SIG-M5 treated with dmso at 0.1 percent for 504 hours (cell line): ENCODE results near the gene TAS1R3.

Experiments used
- DNase-seq: peaks from one replicate; lab custom pipeline; 2025; ENCODE audit not compliant: unreplicated experiment; lab: John Stamatoyannopoulos, UW

The TAS1R3 gene

DNA sequence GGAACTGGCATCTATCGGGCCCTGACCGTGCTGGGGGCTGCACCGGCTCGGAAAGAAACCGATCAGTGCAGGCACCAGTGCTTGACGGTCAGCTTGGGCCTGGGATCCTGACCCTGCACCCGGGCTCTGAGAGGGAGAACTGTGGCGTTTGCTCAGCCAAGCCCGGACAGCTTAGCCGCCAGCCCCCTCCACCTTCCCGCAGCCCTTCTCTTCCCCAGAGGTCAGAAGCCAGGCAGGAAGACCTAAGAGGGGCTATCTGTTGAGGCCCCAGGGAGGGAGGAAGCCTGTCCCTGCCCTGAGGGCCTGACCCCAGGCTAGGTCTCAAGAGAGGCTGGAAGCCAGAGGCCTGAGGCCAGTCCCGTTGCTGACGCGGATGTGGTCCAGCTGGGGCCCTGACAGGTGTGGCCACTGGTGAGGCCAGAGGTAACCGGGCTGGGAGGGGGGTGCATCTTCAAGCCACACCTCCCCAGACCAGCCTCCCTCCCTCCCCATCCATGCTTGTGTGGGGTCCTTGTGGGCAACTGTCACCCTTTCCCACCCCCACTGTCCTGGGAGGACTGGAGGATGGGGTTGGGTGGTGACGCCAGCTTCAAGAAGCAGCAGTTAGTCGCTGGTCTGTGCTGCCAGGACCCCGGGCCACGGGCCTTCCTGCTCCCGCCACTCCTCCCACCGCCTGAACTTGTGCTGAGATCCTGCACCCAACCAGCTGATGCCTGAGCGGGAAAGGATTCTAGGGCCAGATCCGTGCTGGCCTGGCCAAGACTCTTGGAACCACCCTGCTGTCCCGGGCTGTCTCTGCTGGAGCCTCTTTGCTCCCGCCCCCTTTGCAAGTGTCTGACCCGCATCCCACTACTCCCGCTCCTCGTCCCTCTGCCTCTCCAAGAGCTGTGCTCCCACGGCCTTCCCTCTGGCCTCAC, 20.7 kb downstream of the TAS1R3 start:
- no peak for DNase-seq

DNA sequence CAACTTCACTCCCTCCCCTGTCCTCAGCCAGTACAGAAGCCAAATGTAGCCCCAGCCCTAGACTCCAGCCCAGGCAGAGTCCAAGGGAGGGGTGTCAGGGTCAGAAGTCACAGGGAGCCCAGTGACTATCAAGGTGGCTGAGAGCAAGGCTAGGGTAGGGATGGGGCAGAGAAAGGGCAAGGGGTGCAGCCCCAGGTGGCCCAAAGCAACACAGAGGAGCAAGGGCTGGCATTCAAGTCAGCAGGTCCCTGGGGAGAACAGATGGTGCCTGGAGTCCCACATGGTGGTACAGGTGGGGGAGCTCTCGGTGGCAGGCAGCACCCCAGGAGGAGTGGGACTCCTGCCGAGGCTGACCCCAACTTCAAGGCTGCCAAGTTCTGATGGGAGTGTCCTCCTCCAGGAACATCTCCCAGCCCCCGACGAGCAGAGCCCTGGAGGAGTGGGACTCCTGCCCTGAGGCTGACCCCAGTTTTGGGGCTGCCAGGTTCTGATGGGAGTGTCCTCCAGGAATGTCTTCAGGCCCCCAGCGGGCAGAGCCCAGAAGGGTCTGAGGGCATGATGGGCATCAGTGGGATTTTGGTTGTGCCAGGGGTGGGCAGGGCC, 21.8 kb downstream of the TAS1R3 start:
- DNase-seq, result no peak

DNA sequence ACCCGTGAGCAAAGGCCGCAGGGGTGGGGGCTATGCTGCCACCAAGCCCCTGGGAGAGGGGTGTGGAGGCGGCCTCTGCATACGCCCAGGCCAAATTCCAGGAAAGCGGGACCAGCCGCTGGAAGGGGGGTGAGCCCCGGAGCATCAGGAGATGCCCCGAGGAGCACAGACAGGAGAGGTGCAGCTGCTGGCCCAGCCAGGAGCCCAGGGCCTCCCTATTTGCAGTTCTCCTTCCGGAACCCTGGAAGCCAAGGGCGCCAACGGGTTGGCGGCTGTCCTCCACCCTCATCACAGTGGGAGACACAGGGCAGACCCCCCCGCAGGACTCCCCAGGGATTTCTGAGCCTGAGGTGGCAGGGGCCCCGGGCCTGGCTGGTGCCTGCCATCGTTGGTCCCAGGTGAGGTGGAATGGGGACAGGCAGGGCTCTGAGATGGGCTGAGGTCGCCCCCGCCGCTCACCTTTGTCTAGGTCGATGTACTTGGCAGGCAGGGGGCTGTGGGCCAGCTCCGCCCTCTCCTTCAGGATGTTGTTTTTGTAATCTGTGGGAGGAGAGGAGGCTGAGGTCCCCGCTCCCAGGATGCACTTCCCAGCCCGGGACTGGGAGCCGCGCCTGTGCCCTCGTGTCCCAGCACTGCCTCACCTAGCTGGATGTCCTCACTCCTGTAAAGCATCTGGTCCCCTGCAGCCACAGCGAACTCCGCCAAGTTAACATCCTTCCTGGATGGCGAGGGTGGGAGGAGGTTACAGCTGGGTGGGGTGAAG, 22.5 kb downstream of the TAS1R3 start:
- DNase-seq, result no peak

DNA sequence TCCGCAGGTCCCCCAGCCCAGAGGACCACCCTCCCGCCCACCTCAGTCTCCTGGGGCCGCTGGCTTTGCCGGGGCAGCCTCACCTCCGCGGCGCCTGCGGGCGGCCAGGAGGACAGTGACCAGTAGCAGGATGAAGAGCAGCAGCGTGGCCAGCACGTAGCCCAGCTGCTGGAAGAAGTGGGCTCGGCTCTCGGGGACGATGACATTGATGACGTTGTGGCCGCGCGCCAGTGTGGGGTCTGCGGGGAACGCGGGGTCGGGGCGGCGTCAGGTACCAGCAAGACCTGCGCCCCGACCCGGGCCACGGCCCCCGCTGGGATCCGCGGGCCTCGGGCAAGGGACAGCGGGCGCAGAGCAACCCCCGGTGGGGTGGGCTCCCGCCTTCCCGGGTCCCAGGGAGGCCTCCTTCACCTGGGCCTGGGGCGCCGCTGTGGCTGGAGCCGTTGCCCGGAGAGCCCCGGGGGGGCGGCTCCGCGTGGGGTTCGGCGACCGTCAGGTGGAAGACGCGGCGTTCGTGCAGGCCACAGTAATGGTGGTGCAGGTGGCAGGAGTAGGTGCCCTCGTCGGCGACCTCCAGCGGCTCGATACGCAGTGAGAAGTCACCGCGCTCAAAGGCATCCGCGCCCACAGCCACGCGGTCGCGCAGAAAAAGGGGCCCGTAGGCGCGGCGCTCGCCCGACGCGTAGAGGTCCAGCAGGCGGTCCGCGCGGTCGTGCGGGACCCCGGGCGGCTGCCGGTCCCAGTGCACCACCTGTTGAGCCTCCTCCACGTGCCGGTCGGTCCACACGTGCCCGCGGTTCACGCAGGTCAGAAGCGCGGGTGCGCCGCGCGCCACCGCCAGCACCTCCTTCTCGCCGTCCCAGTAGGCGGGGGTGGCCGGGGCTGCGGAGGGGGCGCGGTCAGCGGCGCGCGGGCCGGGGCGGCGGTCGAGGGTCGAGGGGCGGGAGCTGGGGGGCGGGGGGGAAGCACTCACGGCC, 23.5 kb downstream of the TAS1R3 start:
- no peak for DNase-seq

DNA sequence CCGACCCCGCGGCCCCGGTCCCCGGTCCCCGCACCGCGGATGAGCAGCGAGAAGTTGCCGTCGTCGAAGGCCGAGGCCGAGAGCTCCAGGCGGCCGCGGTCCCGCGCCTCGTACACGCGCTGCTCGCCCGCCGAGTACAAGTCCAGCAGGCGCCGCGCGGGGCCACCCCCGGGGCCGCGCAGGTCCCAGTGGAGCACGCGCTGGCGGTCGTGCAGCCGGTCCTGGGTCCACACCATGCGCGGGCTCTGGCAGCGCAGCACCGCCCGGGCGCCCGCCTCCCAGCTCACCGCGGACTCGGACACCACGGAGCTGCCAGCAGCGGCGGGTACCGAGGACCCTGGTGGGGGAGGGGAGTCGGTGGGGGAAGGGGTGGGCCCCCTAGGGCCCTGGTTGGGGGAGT, 24.3 kb downstream of the TAS1R3 start:
- no peak for DNase-seq

DNA sequence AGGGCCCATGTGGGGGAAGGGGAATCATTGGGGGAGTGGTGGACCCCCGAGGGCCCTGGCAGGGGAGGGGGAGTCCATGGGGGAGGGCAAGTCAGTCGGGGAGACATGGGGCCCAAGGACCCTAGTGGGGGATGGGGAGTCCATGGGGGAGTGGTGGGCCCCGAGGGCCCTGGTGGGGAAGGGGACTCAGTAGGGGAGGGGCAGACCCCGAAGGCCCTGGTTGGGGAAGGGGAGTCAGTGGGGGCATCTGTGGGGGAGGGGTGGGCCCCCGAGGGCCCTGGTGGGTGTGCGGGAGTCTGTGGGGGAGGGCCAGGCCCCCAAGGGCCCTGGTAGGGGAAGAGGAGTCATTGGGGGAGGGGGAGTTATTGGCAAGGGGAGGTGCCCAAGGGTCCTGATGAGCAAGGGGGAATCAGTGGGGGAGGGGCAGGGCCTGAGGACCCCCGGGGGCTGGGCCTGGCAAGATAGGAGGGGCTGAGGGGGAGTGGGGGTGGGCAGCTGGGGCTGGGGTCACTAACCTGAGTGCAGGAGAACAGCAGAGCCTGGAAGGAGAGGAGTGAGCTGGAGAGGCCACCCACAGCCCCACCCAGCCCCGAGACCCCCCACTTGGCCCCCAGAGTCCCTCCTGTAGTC, 25.2 kb downstream of the TAS1R3 start:
- DNase-seq, result no peak

DNA sequence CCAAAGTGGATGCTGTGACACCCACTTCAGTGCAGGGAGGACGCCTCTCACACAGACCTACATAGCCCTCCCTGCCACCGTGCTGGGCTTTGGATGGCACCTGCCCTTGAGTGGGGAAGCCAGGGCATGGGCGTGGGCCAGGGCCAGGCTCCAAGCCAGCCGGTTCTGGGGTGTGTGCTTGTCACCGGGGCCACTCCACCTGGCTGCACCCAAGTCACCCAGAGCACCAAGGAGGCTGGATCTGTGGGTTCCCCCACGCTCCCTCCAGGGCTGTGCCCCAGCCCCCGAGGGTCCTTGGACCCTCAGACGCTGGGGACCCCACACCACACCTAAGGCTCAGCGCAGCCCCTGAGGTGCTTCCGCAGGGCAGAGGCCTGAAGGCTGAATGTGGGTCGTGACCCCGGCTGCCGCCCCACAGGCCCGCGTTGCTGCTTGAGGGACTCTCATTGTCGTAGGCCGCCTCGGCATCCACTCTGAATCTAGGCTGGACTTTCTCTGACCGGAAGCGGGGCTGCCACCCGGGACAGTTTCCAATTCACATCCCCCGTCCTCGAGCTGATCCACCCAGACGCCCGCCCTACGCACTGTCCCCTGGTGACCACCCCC, 25.8 kb downstream of the TAS1R3 start:
- DNase-seq, result no peak

DNA sequence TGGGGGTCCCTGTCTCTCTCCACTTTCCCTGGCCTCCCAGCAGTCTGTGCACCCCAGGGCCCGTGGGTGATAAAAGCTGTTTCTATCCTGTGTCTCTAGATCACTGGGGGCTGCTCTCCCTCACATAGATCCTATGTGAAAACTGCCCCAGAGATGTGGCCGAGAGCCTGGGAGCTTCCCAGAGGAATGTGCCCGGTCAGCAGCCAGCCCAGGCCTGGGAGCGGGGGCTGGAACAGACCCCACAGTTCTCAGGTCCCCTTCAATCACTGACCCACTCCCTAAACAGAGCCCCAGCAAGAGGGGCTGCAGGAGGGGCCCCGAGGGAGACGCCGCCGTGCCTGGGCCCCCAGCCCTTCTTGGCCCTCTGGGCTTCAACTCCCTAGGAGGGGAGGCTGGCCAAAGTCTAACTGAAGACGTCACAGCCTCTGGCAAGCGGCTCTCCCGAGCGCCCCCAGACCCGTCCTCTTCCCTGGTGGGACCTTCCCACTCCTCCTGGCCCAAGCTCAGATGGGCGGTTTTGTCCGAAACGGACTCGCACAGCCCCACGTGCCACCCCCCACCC, 26.9 kb downstream of the TAS1R3 start:
- no peak for DNase-seq

DNA sequence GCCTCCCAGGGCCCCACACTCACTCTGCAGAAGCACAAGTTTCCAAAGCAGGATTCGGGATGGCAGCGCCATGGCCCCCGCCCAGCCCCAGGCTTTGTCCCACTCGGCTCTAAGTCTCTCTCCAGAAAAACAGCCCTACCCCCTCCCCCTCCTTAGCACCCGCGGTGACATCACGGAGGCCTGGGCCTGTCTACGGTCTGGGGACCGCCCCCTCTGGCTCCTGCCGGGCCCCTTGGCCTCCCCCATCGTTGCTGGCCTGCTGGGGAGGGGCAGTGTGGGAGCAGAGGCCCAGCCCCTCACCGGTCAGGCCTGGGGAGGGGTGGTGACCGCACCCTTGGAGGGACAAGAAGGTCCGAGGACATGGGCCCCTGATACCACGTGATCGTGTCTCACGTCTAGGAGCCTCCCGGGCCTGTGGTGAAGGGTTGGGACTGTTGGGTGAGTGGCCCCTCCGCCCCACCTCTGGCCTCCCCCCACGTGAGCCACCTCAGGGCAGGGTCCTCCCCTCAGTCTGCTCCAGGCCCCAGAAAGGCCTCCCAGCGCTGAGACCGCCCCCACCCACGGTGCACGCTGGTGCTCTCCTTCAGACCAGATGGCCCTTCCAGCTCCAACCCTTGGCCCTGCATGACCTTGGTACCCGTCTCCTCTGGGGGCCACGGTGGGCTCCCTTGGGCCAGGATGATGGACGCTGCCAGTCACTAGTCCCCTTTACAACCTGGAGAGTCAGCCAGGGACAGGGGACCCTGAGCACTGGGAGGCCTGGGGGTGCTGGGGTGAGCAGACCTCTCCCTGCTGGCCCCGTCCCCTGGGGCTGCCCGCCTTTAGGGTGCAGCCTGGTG, 27.6 kb downstream of the TAS1R3 start, which contains the start of gene MXRA8:
Gene MXRA8 (minus strand): TSS at position 123 of the 839 bp plus-strand sequence. CDS start 51 bp downstream, at position 72.
- DNase-seq, result no peak

DNA sequence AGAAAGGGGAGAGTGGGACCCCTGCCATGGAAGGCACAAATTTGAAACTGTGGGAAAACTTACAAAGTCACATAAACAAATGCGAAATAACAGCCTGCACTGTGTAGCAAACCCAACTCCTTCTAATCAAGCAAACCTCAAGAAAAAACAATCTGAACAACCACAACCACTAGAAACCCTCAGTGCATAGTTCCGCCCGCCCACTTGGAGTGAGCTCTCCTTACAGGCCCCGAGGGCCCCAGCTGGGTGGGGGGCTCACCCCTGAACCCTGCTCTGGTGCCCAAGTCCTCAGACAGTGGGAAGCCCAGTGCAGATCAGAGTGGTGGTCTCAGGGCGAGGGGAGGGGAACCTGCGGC, 28.2 kb downstream of the TAS1R3 start:
- DNase-seq, result no peak

DNA sequence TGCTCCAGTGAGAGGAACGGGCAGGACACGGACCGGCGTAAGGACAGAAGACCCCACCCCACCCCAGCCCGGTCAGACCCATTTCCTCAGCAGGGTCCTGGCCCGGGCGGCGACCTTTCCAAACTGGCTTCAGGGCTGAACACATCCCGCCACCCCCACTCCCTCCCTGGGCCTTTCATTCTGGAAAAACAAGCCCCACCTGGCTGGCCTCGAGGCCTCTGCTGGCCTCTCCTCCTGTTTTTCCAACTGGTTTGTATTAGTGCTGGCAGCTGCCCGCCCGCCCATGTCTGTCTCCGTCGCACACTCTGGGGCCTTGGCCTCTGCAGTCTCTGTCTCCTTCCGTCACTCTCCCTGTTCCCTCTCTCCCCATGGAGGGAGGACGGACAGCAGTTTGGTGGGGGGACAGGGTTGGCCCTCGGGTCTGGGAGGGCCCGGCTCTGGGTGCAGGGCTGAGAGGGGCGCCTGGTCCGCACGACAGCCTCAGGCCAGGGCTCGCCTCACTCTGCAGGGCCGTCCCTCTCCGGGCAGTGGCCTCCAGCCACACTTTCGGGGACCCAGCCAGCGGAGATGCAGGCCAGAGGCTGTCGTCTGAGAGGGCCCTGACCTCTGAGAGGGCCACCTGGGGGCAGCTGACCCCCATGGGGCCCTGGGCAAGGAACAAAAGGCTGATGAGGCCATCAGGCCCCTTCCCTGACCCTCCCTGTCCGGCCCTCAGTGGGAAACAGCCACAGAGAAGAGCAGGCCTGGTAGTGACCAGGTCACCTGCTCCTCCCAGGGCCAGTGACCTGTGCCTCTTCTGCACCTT, 28.8 kb downstream of the TAS1R3 start:
- DNase-seq, result no peak

DNA sequence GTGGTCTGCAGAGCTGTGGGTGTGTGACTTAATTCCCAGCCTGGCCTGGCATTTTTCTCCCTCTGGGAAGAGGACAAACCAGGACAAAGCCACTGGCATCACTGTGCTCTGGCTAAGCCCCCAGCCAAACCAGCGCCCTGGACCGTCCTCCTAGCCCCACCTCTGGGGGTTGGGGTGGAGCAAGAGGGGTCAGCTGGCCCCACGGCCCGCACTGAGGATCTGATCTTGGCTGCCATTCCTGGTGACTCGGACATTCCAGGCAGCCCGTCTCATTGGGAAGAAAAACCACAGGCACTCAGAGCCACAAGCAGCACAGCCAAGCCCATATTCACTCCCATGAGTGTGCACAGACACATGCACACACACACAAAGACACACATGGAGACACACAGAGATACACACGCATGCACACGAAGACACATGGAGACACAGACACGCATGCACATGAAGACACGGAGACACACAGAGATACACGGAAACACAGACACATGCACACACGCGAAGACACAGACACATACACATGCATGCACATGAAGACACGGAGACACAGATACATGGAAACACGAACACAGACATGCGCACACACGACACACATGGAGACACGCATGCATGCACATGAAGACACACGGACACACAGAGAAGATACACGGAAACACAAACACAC, 29.6 kb downstream of the TAS1R3 start:
- no peak for DNase-seq

DNA sequence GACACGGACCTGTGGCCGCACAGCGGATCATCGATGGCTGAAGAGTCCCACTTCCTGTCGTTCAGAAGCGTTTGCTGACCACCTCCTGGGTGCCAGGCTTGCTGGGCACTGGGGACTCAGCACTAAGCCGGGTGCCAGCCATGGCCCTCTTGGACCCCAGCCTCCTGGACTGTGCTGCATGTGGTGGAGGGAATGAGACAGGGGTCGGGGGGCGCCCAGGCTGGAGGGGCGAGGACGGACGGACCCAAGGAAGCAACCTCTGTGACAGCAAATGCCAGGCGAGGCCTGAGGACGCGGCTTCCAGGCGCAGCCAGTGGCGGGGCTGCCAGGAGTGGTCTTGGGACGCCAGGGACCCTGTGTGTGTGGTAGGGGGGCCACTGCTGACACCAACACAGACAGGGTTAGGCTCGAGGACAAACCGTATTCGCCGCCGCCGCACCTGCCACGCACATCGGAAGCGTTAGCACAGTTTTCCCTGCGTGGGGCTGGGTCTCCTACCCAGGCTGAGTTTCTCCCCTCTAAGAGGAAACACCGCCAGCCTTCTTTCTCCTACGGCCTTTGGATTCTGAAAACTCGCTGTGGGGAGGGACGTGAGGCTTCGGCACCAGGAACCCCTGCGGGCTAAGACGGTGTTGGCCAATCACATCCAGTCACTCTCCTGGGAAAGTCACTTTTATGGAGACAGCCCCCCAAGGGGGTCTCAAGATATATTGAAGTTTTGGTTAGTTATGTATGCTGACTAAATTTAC, 30.3 kb downstream of the TAS1R3 start:
- no peak for DNase-seq

DNA sequence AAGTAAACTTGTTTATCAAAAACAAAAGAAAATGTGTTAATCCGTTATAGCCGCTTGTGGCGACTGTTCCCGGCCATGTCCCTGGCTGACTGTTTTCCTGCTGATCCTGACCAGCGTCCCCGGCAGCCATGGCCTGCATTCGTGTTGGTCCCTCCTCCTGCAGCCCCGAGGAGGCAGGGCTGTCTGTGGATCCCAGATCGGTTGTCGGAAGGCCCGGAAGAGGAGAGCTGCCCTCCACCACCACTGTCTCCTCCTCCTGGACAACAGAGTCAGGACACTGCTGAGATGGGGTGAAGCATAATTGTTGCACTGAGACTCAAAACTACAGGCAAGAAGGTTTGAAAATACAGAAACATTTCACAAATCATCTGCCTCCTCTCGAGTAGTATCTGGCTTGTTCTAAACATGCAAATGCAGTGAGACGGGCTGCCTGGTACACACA, 30.9 kb downstream of the TAS1R3 start:
- no peak for DNase-seq

DNA sequence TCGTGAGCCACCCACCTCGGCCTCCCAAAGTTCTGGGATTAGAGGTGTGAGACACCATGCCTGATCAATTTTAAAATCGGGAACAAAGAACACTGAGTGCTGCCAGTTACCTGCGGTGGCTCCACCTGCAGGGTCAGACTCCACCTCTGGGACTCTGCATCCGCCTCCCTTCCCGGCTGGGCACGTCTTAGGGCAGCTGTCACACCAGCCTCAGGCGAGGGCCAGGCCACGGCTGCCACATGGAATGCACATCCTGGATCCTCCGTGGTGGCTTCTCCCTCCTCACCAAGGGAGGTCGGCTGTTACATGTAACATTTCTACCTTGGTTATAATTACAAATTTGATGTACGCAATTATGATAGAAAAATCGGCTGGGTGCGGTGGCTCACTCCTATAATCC, 33.2 kb downstream of the TAS1R3 start:
- DNase-seq, result no peak
